ENCODE data around the gene SMYD3. TPM values are rescaled to one million over a fixed set of nuclear protein-coding genes. Genes with fewer than 3 reads are reported as not detected.

Gene SMYD3
- total RNA-seq, 1 donor from 2014 or later = 80.8 TPM

DNA sequence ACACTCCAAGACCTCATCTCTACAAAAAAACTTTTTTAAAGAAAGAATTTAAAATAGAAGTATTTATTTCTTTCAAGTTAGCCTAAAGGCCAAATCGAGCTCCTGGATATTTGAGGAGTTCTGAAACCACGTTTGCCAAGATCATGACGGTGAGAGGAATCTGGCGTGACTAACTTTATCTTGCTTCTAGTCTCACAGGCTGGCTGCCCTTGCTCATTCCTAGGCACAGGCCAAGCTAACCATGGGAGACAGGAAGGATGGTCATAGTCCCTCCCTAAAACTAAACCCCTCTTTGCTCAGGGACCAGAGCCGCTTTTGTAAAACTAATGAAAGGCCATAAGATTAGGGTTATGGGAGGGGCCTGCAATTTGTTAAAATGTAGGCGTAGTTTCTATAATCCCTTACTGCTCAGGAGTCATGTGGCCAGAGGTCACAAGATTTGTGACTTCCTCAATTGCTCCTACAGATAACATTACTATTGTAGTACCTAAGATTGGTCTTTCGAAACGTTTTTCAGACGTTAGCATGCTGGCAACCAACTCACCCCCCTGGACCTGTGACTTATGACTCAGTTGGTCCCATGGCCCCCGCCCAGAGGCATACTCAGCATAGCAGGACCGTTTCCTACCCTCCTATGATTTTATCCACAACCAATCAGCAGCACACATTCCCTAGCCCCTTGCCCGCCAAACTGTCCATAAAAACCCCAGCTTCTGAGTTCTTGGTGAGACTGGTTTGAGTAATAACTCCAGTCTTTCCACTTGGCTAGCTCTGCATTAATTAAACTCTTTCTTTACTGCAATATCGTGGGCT is 425.0 kb downstream of the SMYD3 start:
- H3K4me3 Mint-ChIP-seq (ENCODE audit: unreplicated experiment) = no peak overlapping the region
- Histone ChIP-seq H2AFZ (ENCODE audit: low read depth, low read length) (no peak overlapping the region), H3K36me3 (ENCODE audit: insufficient read depth, low read length) (no peaks in the 10 kb centered on the region), H4K20me1 (ENCODE audit: insufficient read depth, low read length) (no peaks in the 10 kb centered on the region), H3K4me3 (ENCODE audit: insufficient read depth, low read depth, low read length) (no peak overlapping the region), H3K4me1 (ENCODE audit: insufficient read depth, low read length) (no peaks in the 10 kb centered on the region), H3K9ac (ENCODE audit: low read length) (no peak overlapping the region), H3K9me3 (ENCODE audit: insufficient read depth, low read depth, low read length) (no peaks in the 10 kb centered on the region), H3K27me3 (ENCODE audit: insufficient read depth, low read length) (no peaks in the 10 kb centered on the region), H3K79me2 (ENCODE audit: insufficient read depth, low read length) (no peaks in the 10 kb centered on the region), H3K27ac (ENCODE audit: low read depth, low read length) (no peak overlapping the region), H3K4me2 (ENCODE audit: low read length) (no peak overlapping the region)
- H3K27me3 Mint-ChIP-seq (ENCODE audit: low read depth, unreplicated experiment) = no peaks in the 10 kb centered on the region
- no peak for TF ChIP-seq EZH2 (IDR thresholded peaks at IDR 0.05; ENCODE audit: insufficient read depth, low read length)
- TF ChIP-seq, protein P1, sequence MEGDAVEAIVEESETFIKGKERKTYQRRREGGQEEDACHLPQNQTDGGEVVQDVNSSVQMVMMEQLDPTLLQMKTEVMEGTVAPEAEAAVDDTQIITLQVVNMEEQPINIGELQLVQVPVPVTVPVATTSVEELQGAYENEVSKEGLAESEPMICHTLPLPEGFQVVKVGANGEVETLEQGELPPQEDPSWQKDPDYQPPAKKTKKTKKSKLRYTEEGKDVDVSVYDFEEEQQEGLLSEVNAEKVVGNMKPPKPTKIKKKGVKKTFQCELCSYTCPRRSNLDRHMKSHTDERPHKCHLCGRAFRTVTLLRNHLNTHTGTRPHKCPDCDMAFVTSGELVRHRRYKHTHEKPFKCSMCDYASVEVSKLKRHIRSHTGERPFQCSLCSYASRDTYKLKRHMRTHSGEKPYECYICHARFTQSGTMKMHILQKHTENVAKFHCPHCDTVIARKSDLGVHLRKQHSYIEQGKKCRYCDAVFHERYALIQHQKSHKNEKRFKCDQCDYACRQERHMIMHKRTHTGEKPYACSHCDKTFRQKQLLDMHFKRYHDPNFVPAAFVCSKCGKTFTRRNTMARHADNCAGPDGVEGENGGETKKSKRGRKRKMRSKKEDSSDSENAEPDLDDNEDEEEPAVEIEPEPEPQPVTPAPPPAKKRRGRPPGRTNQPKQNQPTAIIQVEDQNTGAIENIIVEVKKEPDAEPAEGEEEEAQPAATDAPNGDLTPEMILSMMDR (IDR thresholded peaks at IDR 0.05; ENCODE audit: insufficient read depth, low read depth, low read length) = no peak
- H3K4me1 Mint-ChIP-seq (ENCODE audit: low read depth, unreplicated experiment) = peaks cover 1% of the 10 kb centered on the region
- peaks cover 5% of the 10 kb centered on the region for H3K36me3 Mint-ChIP-seq (ENCODE audit: low read depth, unreplicated experiment)
- H3K9me3 Mint-ChIP-seq (ENCODE audit: unreplicated experiment) = peaks cover 7% of the 10 kb centered on the region
- no peak overlapping the region for H3K27ac Mint-ChIP-seq (ENCODE audit: unreplicated experiment)
- FAIRE-seq (no peak), DNase-seq (ENCODE audit: low read depth) (no peak)

DNA sequence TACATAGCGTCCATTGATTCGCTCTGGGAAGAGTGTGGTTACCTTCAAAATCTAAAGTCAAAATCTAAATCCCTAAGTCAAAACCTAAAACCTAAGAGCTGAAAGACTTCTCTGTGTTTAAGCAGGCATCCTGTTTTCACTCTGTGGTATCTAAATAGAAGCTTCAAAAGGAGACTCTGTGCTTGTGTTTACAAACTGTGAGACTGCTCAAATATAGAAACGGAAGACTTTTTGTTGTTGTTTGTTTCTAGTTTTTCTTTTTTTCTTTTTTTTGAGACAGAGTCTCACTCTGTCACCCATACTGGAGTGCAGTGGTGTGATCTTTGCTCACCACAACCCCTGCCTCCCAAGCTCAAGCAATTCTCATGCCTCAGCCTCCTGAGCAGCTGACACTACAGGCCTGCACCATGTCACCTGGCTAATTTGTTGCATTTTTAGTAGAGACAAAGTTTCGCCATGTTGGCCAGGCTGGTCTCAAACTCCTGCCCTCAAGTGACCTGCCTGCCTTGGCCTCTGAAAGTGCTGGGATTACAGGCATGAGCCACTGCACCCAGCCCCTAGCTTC is 425.9 kb downstream of the SMYD3 start:
- H3K9ac ChIP-seq (ENCODE audit: low read length) = no peak overlapping the region
- TF ChIP-seq EZH2 (IDR thresholded peaks at IDR 0.05; ENCODE audit: insufficient read depth, low read length) = no peak
- TF ChIP-seq, protein P1 (IDR thresholded peaks at IDR 0.05; ENCODE audit: insufficient read depth, low read depth, low read length) = no peak
- H3K36me3 Mint-ChIP-seq (ENCODE audit: low read depth, unreplicated experiment) = peaks cover 5% of the 10 kb centered on the region
- no peaks in the 10 kb centered on the region for H3K79me2 ChIP-seq (ENCODE audit: insufficient read depth, low read length)
- H3K36me3 ChIP-seq (ENCODE audit: insufficient read depth, low read length) = no peaks in the 10 kb centered on the region
- no peaks in the 10 kb centered on the region for H3K4me1 ChIP-seq (ENCODE audit: insufficient read depth, low read length)
- H3K27me3 ChIP-seq (ENCODE audit: insufficient read depth, low read length) = no peaks in the 10 kb centered on the region
- no peaks in the 10 kb centered on the region for H3K27me3 Mint-ChIP-seq (ENCODE audit: low read depth, unreplicated experiment)
- no peak overlapping the region for H2AFZ ChIP-seq (ENCODE audit: low read depth, low read length)
- DNase-seq (ENCODE audit: low read depth) (no peak), FAIRE-seq (no peak)
- H3K4me1 Mint-ChIP-seq (ENCODE audit: low read depth, unreplicated experiment) = peaks cover 8% of the 10 kb centered on the region
- H3K9me3 Mint-ChIP-seq (ENCODE audit: unreplicated experiment) = peaks cover 7% of the 10 kb centered on the region
- H3K4me3 Mint-ChIP-seq (ENCODE audit: unreplicated experiment) = no peak overlapping the region
- H4K20me1 ChIP-seq (ENCODE audit: insufficient read depth, low read length) = no peaks in the 10 kb centered on the region
- no peaks in the 10 kb centered on the region for H3K9me3 ChIP-seq (ENCODE audit: insufficient read depth, low read depth, low read length)
- H3K27ac Mint-ChIP-seq (ENCODE audit: unreplicated experiment) = no peak overlapping the region
- no peak overlapping the region for H3K27ac ChIP-seq (ENCODE audit: low read depth, low read length)
- no peak overlapping the region for H3K4me2 ChIP-seq (ENCODE audit: low read length)
- no peak overlapping the region for H3K4me3 ChIP-seq (ENCODE audit: insufficient read depth, low read depth, low read length)

DNA sequence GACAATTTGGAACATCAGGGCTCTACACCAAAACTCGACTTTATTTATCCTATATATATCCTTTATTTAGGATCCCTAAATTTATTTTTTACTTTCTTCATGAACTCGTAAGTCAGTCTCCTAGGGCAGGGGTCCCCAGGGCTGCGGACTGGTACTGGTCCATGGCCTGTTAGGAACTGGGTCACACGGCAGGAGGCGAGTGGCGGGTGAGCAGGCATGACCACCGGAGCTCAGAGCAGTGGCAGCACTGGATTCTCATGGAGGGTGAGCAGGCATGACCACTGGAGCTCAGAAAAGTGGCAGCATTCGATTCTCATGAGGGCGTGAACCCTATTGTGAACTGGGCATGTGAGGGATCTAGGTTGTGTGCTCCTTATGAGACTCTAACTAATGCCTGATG is 427.0 kb downstream of the SMYD3 start:
- H3K4me1 ChIP-seq (ENCODE audit: insufficient read depth, low read length) = no peaks in the 10 kb centered on the region
- Mint-ChIP-seq H3K4me3 (ENCODE audit: unreplicated experiment) (no peak overlapping the region), H3K27me3 (ENCODE audit: low read depth, unreplicated experiment) (no peaks in the 10 kb centered on the region), H3K9me3 (ENCODE audit: unreplicated experiment) (peaks cover 7% of the 10 kb centered on the region), H3K4me1 (ENCODE audit: low read depth, unreplicated experiment) (peaks cover 12% of the 10 kb centered on the region), H3K27ac (ENCODE audit: unreplicated experiment) (no peak overlapping the region), H3K36me3 (ENCODE audit: low read depth, unreplicated experiment) (peaks cover 5% of the 10 kb centered on the region)
- no peak for TF ChIP-seq EZH2 (IDR thresholded peaks at IDR 0.05; ENCODE audit: insufficient read depth, low read length)
- TF ChIP-seq, protein P1 (IDR thresholded peaks at IDR 0.05; ENCODE audit: insufficient read depth, low read depth, low read length) = no peak
- no peaks in the 10 kb centered on the region for H3K27me3 ChIP-seq (ENCODE audit: insufficient read depth, low read length)
- no peak overlapping the region for H2AFZ ChIP-seq (ENCODE audit: low read depth, low read length)
- H4K20me1 ChIP-seq (ENCODE audit: insufficient read depth, low read length) = no peaks in the 10 kb centered on the region
- FAIRE-seq = no peak
- no peak overlapping the region for H3K4me3 ChIP-seq (ENCODE audit: insufficient read depth, low read depth, low read length)
- no peaks in the 10 kb centered on the region for H3K36me3 ChIP-seq (ENCODE audit: insufficient read depth, low read length)
- H3K4me2 ChIP-seq (ENCODE audit: low read length) = no peak overlapping the region
- H3K79me2 ChIP-seq (ENCODE audit: insufficient read depth, low read length) = no peaks in the 10 kb centered on the region
- H3K27ac ChIP-seq (ENCODE audit: low read depth, low read length) = no peak overlapping the region
- no peak overlapping the region for H3K9ac ChIP-seq (ENCODE audit: low read length)
- no peak for DNase-seq (ENCODE audit: low read depth)
- no peaks in the 10 kb centered on the region for H3K9me3 ChIP-seq (ENCODE audit: insufficient read depth, low read depth, low read length)

Data from astrocyte (in vitro differentiated cells and primary cell).